GM21447 (cell line): ENCODE data around the gene TET1.
"Not testable (repeated sequence)": the region's sequence is repeated elsewhere in the genome, so short reads cannot be mapped to it uniquely, and the experiment has no call there.

Experiments
- ATAC-seq: cut with Tn5 transposase; IDR thresholded peaks from one replicate; pipeline ENCODE4 v1.9.1; 2021; ENCODE audit not compliant: unreplicated experiment

TET1 gene

GRCh38 chr10:68562661-68563570 lies 2.8 kb downstream of the TET1 start:
- ATAC-seq, result no peak

DNA sequence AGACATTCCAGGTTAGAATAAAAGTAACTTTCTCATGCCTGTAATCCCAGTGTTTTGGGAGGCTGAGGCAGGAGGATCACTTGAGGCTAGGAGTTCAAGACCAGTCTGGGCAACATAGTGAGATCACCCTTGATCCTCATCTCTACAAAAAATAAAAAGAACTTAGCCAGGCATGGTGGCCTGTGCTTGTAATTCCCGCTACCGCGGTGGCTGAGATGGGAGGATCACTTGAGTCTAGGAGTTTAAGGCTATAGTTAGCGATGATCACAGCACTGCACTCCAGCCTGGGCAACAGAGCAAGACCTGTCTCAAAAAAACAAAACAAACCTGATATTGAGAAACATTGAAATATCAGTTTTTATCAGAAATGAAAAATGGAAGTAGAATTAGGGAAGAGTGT lies 4.6 kb downstream of the TET1 start:
- ATAC-seq, result no peak

DNA sequence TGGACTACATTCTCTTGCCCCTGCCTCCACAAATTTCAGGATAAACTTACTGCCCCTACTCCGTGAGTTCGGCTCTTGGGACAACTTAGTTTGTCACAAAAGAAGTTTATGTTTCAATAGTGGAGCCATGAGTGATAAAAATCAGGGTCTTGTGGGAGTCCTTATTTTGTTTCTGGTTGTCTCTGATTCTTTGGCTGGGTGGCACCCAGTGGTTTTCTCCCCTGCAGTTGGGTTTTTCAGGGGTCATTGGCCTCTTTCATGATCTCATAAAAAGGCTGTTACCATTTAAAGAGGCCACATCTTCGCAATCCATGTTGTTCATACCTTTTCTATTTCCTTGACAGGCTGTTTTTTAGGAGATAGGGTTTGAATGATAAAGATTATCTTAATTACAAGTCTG lies 5.5 kb downstream of the TET1 start:
- no peak for ATAC-seq

DNA sequence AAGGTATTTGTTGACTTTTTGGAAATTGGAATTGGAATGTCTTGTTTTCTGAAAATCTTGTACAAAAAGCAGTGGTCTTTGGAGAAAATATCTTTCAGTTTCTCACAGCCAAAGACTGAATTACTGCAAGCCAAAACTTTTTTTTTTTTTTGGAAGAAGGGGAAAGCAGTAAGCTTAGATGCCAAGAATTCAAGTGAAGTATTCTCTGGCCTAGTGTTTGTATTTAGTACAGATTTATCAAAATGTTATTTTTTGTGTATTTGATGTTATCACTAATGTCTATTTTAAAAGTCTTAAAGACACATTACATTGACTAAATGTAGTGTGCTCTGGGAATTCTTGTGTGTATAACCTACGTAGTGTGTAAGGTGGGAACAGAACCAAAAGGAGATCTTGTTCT lies 6.2 kb downstream of the TET1 start:
- ATAC-seq, result no peak

DNA sequence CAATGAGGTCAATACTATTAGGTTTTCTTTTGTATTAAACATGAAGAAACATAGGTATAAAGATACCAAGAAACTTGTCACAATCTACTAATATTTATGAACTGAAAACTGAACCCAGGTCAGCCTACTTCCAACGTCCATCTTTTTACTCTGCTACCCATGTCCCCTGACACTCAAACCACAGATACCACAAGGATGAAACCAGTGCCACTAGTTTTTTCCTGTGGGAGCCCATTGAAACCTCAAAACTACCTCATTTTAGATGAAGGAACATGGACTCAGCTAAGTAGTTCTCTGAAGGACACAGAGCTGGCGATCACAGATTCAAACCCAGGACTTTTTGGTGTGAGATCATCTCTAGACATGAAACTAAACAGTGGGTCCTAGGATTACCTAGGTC lies 6.8 kb downstream of the TET1 start:
- ATAC-seq, result no peak

- no peak for ATAC-seq
Observed at GRCh38 chr10:68572151-68572550, 12.0 kb downstream of the TET1 start.

DNA sequence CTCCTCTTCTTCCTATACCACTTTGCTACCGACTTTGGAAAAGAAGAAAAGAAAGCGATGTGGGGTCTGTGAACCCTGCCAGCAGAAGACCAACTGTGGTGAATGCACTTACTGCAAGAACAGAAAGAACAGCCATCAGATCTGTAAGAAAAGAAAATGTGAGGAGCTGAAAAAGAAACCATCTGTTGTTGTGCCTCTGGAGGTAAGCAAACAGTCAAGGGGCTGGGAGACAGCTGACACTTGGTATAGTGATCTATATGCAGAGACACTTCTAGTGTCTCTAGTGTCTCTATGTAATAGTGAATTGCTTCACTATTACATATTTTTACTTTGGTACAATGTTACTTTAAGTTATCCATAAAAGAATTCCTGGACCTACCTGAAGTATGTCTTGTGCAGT lies 13.9 kb downstream of the TET1 start:
- no peak for ATAC-seq

GRCh38 chr10:68576118-68576517 lies 16.0 kb downstream of the TET1 start:
- no peak for ATAC-seq

GRCh38 chr10:68578974-68579373 lies 18.8 kb downstream of the TET1 start:
- no peak for ATAC-seq

GRCh38 chr10:68584187-68584586 lies 24.1 kb downstream of the TET1 start:
- ATAC-seq, result not testable (repeated sequence)

GRCh38 chr10:68586606-68587305 lies 26.6 kb downstream of the TET1 start:
- ATAC-seq, result no peak

- ATAC-seq, result no peak
Observed at GRCh38 chr10:68594405-68594804, 34.3 kb downstream of the TET1 start.

GRCh38 chr10:68595513-68595912 lies 35.4 kb downstream of the TET1 start:
- ATAC-seq, result no peak

- ATAC-seq, result no peak
Observed at GRCh38 chr10:68597407-68597806, 37.3 kb downstream of the TET1 start.

GRCh38 chr10:68598978-68599770 lies 39.0 kb downstream of the TET1 start:
- ATAC-seq, result no peak

DNA sequence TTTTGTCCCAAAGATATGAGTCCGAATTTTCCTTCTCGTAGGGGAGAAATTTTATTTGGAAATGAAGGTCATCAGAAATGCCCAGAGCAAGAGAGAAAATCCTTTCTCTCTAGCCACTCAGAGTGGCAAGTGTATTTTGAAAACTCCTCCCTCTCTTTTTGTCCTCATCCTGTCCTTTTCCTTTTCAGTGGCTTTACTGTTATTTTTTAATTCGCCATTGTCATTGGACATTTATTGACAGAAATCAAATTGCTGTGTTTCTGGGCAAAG lies 39.6 kb downstream of the TET1 start:
- no peak for ATAC-seq

DNA sequence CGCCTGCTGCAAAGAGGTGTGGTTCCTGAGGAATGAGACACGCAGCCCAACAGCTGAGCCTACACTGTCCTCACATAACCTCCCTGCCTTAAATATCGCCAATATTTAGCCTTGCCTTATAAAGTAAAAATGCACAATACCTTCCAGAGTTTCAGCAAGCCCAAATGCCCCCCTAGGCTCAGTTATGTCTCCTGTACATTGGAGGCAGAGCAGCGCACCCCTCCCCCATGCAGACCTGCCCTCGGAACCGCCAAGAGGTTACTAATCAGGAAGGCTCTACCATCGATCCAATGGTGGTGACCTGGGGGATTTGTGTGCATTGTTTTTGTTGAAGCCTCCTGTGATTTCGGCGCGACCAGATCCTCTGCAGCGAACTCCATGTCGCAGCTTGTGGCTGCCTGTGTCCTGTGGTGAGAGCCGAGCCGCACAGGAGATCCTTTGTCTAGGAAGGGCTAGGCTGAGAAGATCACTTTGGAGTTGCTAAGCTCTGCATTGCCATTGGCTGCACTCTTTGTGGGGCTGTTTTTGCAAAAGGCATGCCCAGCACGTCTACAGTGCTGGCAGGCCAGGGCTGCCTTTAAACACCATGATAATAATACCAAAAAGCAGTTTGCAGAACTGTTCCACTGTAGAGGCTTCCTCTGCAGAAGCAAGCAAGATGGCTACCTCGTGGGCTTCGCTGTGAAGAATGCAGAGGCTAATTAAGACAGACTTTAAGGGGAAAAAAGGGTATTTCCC lies 40.1 kb downstream of the TET1 start:
- peak; percentile 91 for ATAC-seq

GRCh38 chr10:68601501-68602265 lies 41.5 kb downstream of the TET1 start:
- no peak for ATAC-seq

DNA sequence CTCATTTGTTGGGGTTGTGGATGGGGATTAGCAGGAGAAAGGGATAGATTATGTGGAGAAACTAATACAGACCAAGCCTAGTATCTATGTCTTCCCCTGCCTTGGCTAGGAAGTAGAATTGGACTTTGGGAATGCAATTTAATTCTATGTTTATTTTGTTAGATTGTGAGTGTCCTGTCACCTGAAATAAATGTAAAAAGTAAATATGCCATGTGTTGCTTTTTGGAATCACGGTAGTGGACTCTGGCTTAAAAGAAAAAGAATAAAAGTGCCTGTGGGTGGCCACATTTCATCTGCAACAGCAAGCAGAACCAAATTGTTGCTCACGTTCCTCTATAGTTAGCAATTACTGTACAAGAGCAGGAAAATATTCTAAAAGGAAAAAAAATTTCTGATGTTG lies 42.3 kb downstream of the TET1 start:
- ATAC-seq, result no peak

DNA sequence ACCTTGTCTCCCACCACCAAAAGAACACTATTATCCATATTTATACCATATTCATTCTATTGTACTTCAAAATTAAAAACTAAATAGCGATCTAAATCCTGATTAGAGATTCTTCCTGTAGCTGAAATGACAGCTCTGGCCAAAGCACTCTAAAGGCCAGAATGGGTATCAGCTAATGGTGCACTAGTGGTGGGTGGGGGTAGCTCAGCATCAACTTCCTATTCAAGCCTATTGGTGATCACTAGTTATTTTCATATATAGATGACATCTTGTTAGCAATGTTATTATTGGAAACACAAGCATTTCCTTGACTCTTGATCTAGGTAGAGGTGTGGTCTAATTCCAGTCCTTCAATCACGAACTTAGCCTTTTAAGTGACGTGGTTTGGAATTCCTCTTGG lies 43.6 kb downstream of the TET1 start:
- no peak for ATAC-seq
